NCI-H1930 (cell line): Measurements from ENCODE around the gene STARD10.
"Not testable (repeated sequence)": the region's sequence is repeated elsewhere in the genome, so short reads cannot be mapped to it uniquely, and the experiment has no call there.

Experiments
- DNase-seq, 2 experiments: peaks; one replicate each; lab custom pipeline; 2025; lab: John Stamatoyannopoulos, UW

The STARD10 gene

DNA sequence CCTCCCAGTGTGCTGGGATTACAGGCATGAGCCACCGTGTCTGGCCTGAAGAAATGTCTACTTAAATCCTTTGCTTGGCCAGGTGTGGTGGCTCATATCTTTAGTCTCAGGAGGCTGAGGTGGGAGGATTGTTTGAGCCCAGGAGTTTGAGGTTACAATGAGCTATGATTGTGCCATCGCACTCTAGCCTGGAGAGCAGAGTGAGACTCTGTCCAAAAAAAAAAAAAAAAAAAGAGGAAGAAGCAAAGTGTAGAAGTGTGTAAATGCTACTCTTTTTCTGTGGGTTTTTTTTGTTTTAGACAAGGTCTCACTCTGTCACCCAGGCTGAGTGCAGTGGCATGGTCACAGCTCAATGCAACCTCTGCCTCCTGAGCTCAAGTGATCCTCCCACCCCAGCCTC is 13.9 kb upstream of the STARD10 start:
- DNase-seq, result no peak

DNA sequence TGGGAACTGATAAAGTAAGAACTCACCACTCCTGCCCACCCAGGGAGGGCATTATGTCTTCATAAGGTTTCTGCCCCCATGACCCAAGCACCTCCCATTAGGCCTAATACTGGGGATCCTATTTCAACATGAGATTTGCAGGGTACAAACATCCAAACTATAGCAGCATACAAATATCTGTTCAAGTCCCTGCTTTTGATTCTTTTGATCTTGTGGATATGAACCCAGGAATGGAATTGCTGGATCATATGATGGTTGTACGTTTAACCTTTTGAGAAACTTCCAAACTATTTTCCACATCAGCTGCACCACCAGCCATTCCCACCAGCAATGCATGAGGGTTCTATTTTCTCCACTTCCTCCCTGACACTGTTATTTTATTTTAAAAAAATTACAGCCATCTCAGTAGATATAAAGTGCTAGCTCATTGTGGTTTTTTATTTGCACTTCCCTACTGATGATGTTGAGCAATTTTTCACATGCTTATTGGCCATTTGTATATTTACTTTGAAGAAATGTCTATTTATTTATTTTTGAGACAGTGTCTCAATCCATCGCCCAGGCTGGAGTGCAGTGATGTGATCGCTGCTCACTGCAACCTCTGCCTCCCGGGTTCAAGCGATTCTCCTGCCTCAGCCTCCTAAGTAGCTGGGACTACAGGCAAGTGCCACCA is 13.3 kb upstream of the STARD10 start:
- no peak for DNase-seq

DNA sequence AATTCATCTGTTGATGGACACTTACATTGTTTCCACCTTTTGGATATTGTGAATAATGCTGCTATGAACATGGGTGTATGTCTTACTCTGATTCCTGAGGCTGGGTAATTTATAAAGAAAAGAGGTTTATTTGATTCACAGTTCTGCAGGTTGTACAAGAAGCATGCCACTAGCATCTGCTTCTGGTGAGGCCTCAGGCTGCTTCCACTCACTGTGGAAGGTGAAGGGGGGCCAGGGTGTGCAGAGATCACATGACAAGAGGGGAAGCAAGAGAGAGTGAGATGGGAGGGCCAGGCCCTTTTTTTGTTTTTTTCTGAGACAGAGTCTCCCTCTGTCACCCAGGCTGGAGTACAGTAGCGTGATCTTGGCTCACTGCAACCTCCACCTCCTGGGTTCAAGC is 12.5 kb upstream of the STARD10 start:
- not testable (repeated sequence) for DNase-seq

DNA sequence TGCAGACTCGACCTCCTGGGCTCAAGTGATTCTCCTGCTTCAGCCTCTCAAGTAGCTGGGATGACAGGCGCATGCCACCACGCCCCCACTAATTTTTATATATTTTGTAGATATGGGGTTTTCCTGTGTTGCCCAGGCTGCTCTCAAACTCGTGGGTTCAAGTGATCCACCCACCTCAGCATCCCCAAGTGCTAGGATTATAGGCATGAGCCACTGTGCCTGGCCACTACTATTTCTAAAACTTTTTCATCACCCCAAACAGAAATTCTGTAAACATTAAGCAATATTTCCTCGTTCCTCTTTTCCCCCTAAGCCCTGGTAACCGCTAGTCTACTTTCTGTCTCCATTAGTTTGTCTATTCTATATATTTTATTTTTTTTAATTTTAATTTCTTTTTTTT is 11.4 kb upstream of the STARD10 start:
- DNase-seq, result no peak

DNA sequence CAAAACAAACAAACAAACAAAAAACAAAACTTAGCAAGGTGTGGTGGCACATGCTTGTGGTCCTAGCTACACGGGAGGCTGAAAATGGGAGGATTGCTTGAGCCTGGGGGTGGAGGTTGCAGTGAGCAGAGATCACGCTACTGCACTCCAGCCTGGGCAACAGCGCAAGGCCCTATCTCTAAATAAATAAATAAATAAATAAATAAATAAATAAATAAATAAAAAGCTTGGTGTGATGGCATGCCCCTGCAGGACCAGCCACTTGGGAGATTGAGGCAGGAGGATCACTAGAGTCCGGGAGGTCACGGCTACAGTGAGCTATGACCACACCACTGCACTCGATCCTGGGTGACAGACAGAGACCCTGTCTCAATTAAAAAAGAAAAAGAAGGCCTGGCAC is 9.0 kb upstream of the STARD10 start:
- DNase-seq, result no peak

DNA sequence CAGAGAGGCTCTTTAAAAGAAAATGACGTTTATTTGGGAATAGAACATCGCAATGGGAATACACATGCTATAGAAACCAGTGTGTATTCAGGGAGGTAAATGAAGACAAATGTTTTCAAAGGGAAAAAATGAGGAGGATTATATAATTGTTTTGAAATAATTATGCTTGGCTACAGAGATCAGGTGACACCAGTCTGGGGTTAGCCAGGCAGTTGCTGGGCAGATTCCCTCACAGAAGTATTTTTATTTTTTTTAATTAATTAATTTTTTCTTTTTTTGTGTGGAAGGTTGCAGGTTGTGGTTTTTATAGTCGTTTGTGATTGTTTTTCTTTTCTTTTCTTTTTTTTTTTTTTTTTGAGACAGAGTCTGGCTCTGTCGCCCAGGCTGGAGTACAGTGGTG is 5.6 kb upstream of the STARD10 start:
- DNase-seq, result no peak

DNA sequence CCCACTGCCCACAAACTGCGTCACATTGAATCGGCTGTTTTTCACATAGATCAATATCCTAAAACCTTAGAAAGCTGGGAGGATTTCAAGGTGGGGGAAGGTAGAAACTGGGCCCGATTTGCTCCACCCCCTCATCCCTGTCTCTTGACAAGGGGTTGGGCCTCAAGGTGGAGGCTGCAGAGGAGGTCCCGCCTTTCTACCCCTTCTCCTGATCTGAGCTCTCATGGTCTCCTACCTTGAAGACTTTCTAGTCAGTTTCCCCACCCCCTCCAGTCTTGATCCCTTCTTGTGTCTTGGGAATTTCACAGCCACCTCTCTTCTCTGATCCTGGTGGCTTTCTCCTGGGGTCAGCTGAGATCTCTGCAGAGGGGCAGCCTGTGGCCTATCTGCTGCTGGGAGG is 4.5 kb upstream of the STARD10 start:
- no peak for DNase-seq

DNA sequence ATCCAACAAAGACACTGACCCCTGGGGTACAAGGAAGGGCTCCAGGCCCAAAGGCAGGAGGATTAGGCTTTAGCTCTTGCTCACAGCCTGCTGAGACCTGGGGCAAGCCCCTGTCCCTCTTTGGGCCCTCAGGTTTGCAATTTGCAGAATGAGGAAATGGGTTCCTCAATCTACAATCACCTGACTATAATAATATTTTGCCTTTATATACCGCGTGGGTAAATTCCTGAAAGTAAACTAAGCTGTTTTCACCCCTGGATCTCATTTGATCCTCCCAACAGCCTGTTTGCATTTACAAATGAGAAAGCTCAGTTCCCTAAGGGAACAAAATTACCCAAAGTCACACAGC is 797 bp downstream of the STARD10 start:
- DNase-seq, result no peak

DNA sequence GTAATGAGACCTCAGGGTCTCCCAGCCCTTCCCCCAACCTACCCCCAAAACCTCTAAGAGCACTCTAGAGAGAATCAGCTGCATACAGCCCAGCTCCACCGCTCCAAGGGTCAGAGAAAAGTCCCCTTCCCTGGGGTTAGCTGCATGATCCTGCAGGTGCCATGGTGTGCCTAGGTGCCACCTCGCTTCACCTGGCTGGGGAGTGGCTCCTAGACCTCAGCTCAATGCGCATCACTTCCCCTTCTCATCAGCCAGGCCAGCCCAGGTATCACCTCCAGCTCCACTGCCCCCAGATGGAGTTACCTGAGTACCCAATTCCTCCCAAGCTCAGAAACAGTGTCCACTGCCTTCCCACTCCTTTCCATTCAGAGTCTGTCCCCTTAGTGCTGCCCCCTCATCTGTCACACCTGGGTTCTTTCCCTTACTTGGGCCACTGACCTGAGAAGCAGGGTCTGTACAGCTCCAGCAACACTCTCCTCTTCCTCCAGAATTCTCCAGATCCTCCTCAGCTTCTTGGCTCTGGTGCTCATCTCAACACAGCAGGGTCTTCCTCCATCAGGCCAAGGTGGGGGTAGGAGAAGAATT is 1.3 kb downstream of the STARD10 start:
- DNase-seq, result no peak

DNA sequence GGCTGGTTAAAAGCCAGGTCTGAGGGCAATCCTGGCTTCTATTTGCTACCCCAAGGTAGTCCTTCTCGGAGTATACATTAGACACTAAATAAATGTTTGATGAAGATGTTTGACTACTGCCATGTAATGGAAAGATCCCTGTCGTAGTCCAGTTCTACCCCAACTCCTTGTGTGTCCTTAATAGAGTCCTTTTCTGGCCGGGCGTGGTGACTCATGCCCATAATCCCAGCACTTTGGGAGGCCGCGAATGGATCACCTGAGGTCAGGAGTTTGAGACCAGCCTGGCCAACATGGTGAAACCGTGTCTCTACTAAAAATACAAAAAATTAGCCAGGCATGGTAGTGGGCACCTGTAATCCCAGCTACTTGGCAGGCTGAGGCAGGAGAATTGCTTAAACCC is 2.6 kb downstream of the STARD10 start:
- not testable (repeated sequence) for DNase-seq

DNA sequence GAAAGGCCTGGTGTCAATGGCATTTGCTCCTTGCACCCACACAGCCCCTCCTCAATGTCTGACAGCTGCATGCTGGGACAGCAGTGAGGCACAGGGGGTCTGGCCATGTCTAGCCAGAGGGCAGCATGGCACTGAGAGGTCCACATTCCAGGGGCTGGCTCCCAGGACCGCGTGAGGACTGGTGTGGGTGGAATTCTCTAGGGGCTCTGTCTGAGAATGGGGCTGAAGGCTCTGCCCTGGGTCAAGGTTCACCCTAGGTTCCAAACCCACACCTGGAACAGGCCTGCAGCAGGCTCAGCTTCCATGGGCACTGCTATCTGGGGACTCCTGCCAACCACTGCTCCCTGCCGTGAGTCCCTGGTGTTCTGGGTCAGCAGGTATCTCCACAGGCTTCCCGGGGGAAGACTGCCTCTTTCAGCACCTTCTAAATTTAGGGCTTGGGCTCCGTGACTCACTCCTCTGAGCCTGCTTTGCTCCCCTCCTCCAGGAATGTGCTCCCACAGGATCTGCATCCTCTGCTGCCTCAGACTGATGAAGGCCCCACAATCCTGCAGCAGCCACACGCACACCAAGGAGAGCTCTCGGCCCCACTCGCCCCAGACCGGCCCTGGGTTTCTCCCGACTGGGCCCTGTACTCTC is 4.2 kb downstream of the STARD10 start:
- DNase-seq, result no peak

DNA sequence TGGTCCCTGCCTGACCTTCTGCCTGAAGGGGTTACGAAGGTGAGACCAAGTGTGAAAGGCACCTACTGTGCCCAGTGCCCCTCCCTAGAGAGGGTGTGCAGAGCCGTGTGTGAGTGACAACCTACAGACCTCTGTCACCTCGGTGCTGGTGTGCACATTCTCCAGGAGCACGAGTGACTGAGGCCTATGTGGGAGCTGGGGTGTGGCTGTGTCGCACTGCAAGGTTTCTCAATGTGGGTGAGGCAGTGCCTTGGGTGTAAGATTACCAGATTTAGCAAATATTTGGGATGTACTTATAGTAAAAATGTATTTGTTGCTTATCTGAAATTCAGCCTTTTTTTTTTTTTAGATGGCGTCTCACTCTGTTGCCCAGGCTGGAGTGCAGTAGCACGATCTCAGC is 5.6 kb downstream of the STARD10 start:
- no peak for DNase-seq

DNA sequence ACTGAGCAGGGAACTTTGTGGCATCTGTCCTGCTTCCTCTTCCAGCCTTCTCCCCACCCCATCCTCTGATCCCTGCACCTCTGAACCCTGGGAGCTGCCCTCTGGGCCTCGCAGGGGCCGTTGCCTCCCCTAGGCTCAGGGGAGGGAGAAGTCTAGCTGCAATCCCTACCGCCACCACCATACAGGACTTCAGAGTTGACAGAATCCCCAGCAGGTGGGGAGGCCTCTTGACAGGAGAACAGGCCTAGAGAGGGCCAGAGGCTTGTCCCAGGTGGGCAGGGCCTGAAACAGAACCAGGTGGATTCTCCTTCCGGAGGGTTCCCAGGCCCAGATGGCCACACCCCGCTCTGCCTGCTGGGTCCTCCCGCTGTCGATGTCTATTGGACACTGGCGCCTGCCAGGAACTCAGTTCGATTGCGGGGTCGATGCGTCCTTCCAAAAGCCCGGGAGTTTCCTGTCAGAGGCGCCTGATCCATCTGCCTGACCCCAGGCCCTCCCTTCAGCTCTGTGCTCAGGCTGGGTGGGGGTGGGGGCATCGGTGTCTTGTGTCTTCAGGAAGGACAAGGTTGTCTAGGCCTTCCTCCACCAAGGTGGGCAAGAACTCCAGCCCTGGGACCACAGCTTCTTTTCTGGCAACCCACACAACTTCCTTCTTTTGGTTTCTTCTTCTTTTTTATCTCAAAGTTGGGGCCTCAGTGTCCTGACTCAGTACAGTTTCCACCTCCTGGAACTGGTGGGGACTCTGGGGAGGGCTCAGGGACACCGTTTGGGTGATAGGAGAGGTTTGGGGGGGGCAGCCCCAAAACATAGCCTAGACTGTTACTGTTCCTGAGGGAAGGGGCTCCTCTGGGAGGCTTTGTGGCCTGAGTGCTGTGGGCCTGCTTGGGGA is 6.4 kb downstream of the STARD10 start:
- no peak for DNase-seq

DNA sequence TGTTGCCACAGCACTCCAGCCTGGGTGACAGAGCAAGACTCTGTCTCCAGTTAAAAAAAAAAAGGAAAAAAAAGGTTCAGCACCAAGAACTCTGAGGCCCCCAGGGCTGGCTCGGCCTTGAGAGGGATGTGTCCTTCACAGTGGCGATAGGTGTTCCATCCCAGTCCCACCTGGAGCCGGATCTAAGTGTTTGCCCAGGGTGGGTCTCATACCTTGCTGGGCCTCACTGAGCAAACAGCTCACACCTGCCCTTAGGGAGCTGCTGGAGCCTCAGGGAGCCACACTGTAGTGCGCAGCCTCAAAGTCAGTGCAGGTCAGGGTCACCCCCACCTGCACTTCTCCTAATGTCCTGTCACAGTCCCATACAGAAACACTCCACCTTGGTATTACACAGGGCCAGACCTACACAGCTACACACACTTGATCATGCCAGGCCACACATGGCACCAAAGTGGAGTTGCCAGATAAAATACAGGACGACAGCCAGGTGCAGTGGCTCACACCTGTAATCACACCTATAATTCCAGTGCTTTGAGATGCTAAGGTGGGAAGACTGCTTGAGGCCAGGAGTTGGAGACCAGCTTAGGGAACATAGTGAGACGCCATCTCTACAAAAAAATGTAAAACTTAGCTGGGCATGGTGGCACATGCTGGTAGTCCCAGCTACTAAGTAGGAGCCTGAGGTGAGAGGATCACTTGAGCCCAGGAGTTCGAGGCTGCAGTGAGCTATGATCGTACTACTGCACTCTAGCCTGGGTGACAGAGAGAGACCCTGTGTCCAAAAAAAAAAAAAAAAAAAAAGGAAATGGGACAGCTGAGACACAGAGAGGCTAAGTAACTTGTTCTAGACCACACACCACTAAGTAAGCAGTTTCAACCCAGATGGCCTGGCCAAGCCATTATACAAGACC is 7.3 kb downstream of the STARD10 start:
- DNase-seq, result no peak

DNA sequence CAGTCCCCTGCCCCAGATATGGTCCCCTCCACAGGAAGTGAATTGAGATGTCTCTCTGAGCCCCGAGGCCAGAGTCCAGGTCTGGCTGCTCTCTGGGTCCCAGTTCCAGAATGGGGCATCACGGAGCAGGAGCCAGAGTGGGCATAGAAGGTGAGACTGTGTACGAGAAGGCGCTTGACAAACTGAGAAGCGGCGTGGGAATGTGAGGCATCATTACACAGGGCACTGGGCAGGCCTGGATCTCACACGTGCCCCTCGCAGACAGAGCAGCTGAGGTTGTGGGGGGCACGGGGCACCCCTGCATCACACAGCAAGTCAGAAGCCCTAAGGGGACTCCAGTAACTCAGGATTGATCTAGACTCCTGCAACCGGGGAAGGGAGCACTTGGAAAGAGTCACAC is 9.2 kb downstream of the STARD10 start:
- DNase-seq, result no peak

DNA sequence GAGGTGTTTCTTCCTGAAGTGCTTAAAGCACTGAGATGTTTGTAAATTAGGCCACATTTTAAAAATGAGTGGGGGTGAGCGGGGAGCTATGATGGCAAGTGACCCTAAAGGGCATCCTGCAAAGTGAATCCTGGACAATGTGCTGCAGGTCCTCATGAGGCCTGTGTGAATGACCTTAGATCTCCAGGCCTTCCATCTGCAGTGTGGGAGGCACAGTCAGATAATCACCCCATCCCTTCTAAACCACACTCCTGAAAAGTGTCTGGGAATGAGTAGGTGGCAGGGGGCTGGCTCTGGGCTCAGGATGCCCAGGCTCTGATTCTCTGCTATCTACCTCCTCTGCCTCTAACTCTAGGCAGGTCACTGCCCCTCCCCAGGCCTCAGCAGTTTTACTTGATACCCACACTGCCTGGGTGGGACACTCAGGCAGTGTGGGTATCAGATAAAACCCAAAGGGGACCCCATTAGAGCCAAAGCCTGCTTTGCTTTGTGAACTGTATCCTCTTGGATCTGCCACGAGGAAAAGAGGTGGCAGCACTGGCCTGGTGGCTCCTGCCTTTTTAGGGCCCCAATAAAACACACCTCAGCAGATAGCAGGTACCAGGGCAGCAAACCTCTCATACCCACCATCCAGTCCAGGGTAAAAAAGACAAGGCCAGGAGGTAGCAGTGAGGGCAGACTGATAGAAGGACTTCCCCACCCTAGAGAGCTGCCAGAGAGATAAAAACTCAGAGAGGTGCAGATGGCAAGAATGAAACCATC is 10.5 kb downstream of the STARD10 start:
- no peak for DNase-seq

DNA sequence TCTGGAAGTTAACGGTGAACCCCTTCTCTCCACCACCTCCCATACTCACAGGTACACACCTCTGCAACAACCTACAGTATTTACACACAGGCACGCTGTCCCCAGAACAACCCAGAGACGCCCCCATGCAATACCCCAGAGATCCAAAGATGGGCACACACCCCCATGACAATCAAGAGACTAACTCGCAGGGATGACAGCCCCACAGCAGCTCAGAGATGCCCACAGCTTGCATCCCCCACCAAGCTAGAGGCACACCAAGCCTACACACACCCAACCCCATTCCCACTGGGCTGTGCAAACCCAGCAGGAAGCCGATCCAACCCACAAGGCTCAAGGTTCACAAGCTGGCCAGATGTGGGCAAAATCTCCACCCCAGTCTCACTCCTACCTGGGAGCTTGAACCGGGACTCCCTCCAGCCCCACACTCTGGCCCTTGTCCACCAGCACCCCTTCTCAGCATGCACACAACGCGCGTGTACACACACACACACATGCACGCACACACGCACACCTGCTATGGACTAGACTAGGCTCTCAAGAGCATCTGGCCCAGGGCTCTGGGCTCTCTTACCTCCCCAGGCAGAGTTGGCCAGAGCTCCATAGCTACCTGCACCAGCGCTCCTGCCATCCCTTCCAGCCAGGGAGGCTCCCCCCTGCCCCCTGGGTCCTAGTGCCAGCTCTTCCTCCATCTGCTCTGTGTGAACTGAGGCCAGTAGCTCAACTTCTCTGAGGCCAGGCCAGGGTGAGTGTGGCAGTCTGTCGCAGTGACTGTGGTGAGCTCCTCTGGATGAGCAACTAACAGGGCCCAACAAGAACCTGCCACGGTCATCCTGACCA is 11.5 kb downstream of the STARD10 start:
- no peak for DNase-seq

DNA sequence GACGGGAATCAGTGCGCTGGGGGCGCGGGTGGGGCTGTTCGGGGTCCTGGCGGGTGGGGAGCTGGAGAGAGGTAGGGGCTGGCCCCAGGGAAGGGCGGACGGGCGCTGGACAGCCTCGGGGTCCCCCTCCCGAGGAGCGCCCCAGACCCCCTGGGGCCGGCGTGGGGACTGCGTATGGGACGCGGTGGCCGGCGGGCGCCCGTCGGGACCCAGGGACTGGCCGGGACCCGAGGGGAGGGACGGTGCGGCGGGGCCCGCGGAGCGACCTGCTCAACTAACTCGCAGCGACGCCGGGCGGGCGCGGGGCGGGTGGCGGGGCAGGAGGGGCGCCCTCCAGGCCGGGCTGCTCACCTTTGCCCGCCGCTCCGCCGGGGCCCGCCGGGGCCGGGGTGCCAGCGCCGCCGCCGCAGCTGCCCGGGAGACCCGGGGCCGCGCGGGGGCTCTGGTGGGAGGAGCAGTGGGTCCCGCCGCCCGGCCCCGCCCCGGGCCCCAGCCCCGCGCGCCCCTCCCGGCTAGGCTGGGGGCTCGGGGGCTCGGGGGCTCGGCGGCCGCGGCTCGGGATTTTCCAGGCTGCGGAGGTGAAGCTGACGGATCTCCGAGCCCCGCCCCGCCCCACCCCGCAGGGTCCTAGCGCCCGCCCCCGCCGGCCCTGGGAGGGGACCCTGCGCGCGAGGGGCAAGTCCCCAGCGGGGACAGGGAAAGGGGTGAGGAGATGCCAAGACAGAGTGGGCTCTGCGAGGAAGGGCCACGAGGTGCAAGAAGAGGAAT is 12.3 kb downstream of the STARD10 start:
- DNase-seq, result peak in 1 of 2 experiments; percentile 30

DNA sequence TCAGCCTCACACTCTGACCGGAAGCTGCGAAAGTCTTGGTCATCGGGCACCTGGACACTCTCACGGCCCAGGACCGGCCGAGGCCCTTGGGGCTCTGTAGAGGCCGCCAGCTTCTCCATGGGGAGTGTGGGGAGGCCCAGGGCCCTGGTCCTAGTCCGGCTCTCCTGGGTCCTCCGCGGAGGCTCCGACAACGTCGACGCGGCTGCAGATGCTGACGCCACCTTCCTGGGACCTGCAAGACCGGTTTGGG is 12.9 kb downstream of the STARD10 start:
- no peak for DNase-seq
